T-cell (primary cell): ENCODE results near the gene MCTP1. TPM values are rescaled to one million over a fixed set of nuclear protein-coding genes. Genes with fewer than 3 reads are reported as not detected.

Experiments
- ATAC-seq, 4 experiments: fragments of 200-7000 bp in 3 of 4; fragments of 150-1000 bp in 1 of 4; cut with Tn5 transposase; replicated peaks in 1 of 4; 1 replicate in 3 of 4; 2 replicates in 1 of 4; pipeline ENCODE4 v1.10.0; 2021; ENCODE audit warnings: moderate library complexity in 3 of 4, mild to moderate bottlenecking in 2 of 4, moderate number of reproducible peaks in 1 of 4
- CTCF ChIA-PET, 2 donors: fragments of 300-600 bp; sonication (Branson Sonifier 250); formaldehyde crosslinking; loops; one replicate each; lab custom pipeline; 2022; ENCODE audit warnings: antibody characterized with exemption in 2 of 2; lab: Charles Lee
- POLR2A ChIA-PET, 2 donors: fragments of 300-600 bp; sonication (Branson Sonifier 250); formaldehyde crosslinking; loops; one replicate each; lab custom pipeline; 2022; ENCODE audit warnings: antibody characterized with exemption in 2 of 2; lab: Charles Lee
- DNase-seq, 35 experiments: peaks; one replicate each; pipeline versions ENCODE4 v3.0.0 to v3.0.0-alpha.2; 2013 to 2023
- H3K27ac ChIP-seq: one replicate; pipeline ENCODE4 v1.5.1; 2013; ENCODE audit warnings: low read length
- H3K27me3 ChIP-seq, 2 experiments: replicated peaks in 1 of 2; 1 replicate in 1 of 2; 2 replicates in 1 of 2; pipeline versions ENCODE4 v1.6.1 to v1.7.0; 2013; ENCODE audit warnings: low read length in 1 of 2, mixed read lengths in 1 of 2; ENCODE audit not compliant: control insufficient read depth in 2 of 2, insufficient read depth in 2 of 2; ENCODE audit errors: extremely low read depth in 1 of 2
- H3K36me3 ChIP-seq, 2 donors: 1 replicate in 1 of 2; 2 replicates in 1 of 2; pipeline versions ENCODE4 v1.6.1 to v1.7.0; 2013; ENCODE audit warnings: low read length in 1 of 2; ENCODE audit not compliant: control insufficient read depth in 2 of 2, insufficient read depth in 1 of 2; ENCODE audit errors: extremely low read depth in 1 of 2
- H3K4me1 ChIP-seq, 2 experiments: 1 replicate in 1 of 2; 2 replicates in 1 of 2; pipeline versions ENCODE4 v1.6.1 to v1.7.0; 2013; ENCODE audit warnings: low read length in 2 of 2, mixed read lengths in 1 of 2; ENCODE audit not compliant: insufficient read depth in 2 of 2, control insufficient read depth in 1 of 2; ENCODE audit errors: extremely low read depth in 1 of 2
- H3K4me3 ChIP-seq, 2 donors: 1 replicate in 1 of 2; 2 replicates in 1 of 2; pipeline versions ENCODE4 v1.5.1 to v1.7.0; 2013; ENCODE audit warnings: mild to moderate bottlenecking in 2 of 2, low read length in 1 of 2, moderate library complexity in 1 of 2; ENCODE audit not compliant: control insufficient read depth in 1 of 2; ENCODE audit errors: extremely low read depth in 1 of 2
- H3K9me3 ChIP-seq: 2 replicates; pipeline ENCODE4 v1.7.0; 2013
- H3K27ac Mint-ChIP-seq, 2 donors: one replicate each; pipeline ENCODE4 v1.8.0; 2020 to 2021; ENCODE audit warnings: mild to moderate bottlenecking in 2 of 2, mixed read lengths in 2 of 2
- H3K27me3 Mint-ChIP-seq, 2 donors: one replicate each; pipeline ENCODE4 v1.8.0; 2021 to 2022; ENCODE audit warnings: mixed read lengths in 2 of 2
- H3K36me3 Mint-ChIP-seq: one replicate; pipeline ENCODE4 v1.8.0; 2021; ENCODE audit warnings: mixed read lengths
- H3K4me1 Mint-ChIP-seq, 3 donors: one replicate each; pipeline ENCODE4 v1.8.0; 2020 to 2022; ENCODE audit warnings: mixed read lengths in 3 of 3, mild to moderate bottlenecking in 1 of 3
- H3K4me3 Mint-ChIP-seq, 3 donors: one replicate each; pipeline ENCODE4 v1.8.0; 2020 to 2022; ENCODE audit warnings: mild to moderate bottlenecking in 3 of 3, mixed read lengths in 3 of 3, moderate library complexity in 3 of 3
- H3K9me3 Mint-ChIP-seq, 3 donors: one replicate each; pipeline ENCODE4 v1.8.0; 2020 to 2022; ENCODE audit warnings: mixed read lengths in 3 of 3
- WGBS: methylation state at CpG from one replicate; pipeline ENCODE4 v1.1.5; 2013; ENCODE audit warnings: missing lambda C conversion rate; ENCODE audit not compliant: insufficient coverage; 5-methylcytosine and 5-hydroxymethylcytosine counted together
- total RNA-seq, 35 experiments: library from RNA in 6 of 35; stranded (reverse) in 6 of 35; fragments of 120-200 nt in 1 of 35; gene quantifications; one replicate each; pipeline versions ENCODE4 v1.2.1 to v1.2.4 and lab custom pipeline; 2013 to 2026

The MCTP1 gene
- total RNA-seq, 5 donors from 2014 or later (not counting 1 experiment from before 2014, with no cell fraction given), result 0.21 to 2.9 (median 1.7) TPM; not detected in 1

- H3K36me3 ChIP-seq, result no peaks in the 10 kb centered on the region
- H3K4me3 ChIP-seq, result no peak overlapping the region
- POLR2A ChIA-PET, result no interaction called here
- 33% methylated on average over 2 of the region's 4 CpGs for WGBS
- Mint-ChIP-seq H3K4me1 (peaks cover 38 to 46% (median 43%) of the 10 kb centered on the region in 3 donors), H3K9me3 (no peaks in the 10 kb centered on the region), H3K4me3 (peak overlapping the region in 2 of 3 donors; percentile 21 to 32), H3K27me3 (no peaks in the 10 kb centered on the region), H3K27ac (peak overlapping the region; percentile 95 to 98), H3K36me3 (no peaks in the 10 kb centered on the region)
- DNase-seq (peak in 8 of 35 experiments; percentile 0 to 68 (median 5)), ATAC-seq (peak; percentile 97 to 100 (median 99))
- CTCF ChIA-PET, result interaction anchor here in 1 of 2 donors (0.7 to 1.1 kb wide), 2 partner anchors 55 to 992 kb away, joined by 3 to 4 read pairs; no protein-coding TSS in a partner anchor
- H3K27me3 ChIP-seq, result no peaks in the 10 kb centered on the region
- H3K4me1 ChIP-seq, result peaks cover 3 to 25% of the 10 kb centered on the region in 2 experiments
- peak overlapping the region; percentile 78 for H3K27ac ChIP-seq
- no peaks in the 10 kb centered on the region for H3K9me3 ChIP-seq
These were observed 491.6 kb downstream of the MCTP1 start for GRCh38 chr5:94793113-94793815.

GRCh38 chr5:94791829-94792228, 493.1 kb downstream of the MCTP1 start:
- CTCF ChIA-PET, result no interaction called here

DNA sequence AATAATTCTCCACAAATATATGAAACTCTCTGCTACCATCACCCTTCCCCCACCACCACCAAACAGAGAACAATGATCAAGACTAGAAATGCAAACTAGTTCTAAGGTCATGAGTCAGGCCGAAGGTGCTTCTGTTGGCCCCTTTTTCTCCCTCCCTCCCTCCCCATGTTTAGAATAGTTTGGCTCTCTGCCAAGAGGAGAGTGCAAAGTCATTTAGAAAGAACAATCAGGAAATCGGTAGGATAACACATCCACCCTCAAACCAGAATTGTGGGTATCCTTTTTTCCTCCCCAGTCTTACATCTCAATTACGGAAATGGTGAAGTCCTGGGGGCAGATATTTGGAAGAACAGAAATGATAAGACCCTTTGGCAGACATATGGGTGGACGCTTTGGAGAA, 496.4 kb downstream of the MCTP1 start:
- CTCF ChIA-PET, result interaction anchor here in 1 of 2 donors (0.6 kb wide), 1 partner anchor 52 kb away, joined by 3 read pairs; no protein-coding TSS in a partner anchor
- H3K27ac Mint-ChIP-seq, result no peak overlapping the region

More at GRCh38 chr5:94791829-94792228, 493.1 kb downstream of the MCTP1 start:
- POLR2A ChIA-PET, result no interaction called here
- no peak overlapping the region for H3K4me3 Mint-ChIP-seq
- no peak for DNase-seq
- no peaks in the 10 kb centered on the region for H3K36me3 Mint-ChIP-seq
- no peaks in the 10 kb centered on the region for H3K27me3 Mint-ChIP-seq
- peak overlapping the region in 1 of 2 donors; percentile 98 for H3K27ac Mint-ChIP-seq
- H3K27ac ChIP-seq, result no peak overlapping the region
- no peak for ATAC-seq
- no peaks in the 10 kb centered on the region for H3K9me3 Mint-ChIP-seq
- H3K4me1 Mint-ChIP-seq, result peaks cover 38 to 46% (median 43%) of the 10 kb centered on the region in 3 donors
- 93% methylated on average over 7 of the region's 7 CpGs for WGBS
- no peaks in the 10 kb centered on the region for H3K36me3 ChIP-seq
- no peaks in the 10 kb centered on the region for H3K9me3 ChIP-seq
- H3K27me3 ChIP-seq, result no peaks in the 10 kb centered on the region
- no peak overlapping the region for H3K4me3 ChIP-seq
- H3K4me1 ChIP-seq, result peaks cover 3 to 25% of the 10 kb centered on the region in 2 experiments

GRCh38 chr5:94784536-94785505, 500.1 kb downstream of the MCTP1 start:
- Histone ChIP-seq H3K9me3 (no peaks in the 10 kb centered on the region), H3K36me3 (no peaks in the 10 kb centered on the region), H3K4me1 (no peaks in the 10 kb centered on the region), H3K27me3 (no peaks in the 10 kb centered on the region), H3K4me3 (no peak overlapping the region), H3K27ac (no peak overlapping the region)
- ChIA-PET CTCF (no interaction called here), POLR2A (no interaction called here)
- WGBS, result no CpG with 5 or more reads among the region's 7 CpGs
- Mint-ChIP-seq H3K36me3 (no peaks in the 10 kb centered on the region), H3K9me3 (no peaks in the 10 kb centered on the region), H3K4me1 (no peaks in the 10 kb centered on the region), H3K27ac (no peak overlapping the region), H3K27me3 (no peaks in the 10 kb centered on the region), H3K4me3 (no peak overlapping the region)
- ATAC-seq (no peak), DNase-seq (no peak)

More for the DNA sequence above, 496.4 kb downstream of the MCTP1 start:
- Histone ChIP-seq H3K27ac (no peak overlapping the region), H3K4me3 (no peak overlapping the region), H3K9me3 (no peaks in the 10 kb centered on the region), H3K27me3 (no peaks in the 10 kb centered on the region), H3K36me3 (no peaks in the 10 kb centered on the region), H3K4me1 (peaks cover 3 to 16% of the 10 kb centered on the region in 2 experiments)
- H3K9me3 Mint-ChIP-seq, result no peaks in the 10 kb centered on the region
- DNase-seq (no peak), ATAC-seq (no peak)
- no peak overlapping the region for H3K4me3 Mint-ChIP-seq
- peaks cover 17 to 19% (median 17%) of the 10 kb centered on the region in 3 donors for H3K4me1 Mint-ChIP-seq
- no CpG with 5 or more reads among the region's 4 CpGs for WGBS
- POLR2A ChIA-PET, result no interaction called here
- no peaks in the 10 kb centered on the region for H3K36me3 Mint-ChIP-seq
- no peaks in the 10 kb centered on the region for H3K27me3 Mint-ChIP-seq

GRCh38 chr5:94782383-94782782, 502.5 kb downstream of the MCTP1 start:
- Mint-ChIP-seq H3K4me3 (no peak overlapping the region), H3K27ac (no peak overlapping the region), H3K36me3 (no peaks in the 10 kb centered on the region), H3K27me3 (peaks cover 3 to 8% of the 10 kb centered on the region in 2 donors), H3K4me1 (no peaks in the 10 kb centered on the region), H3K9me3 (no peaks in the 10 kb centered on the region)
- Histone ChIP-seq H3K4me1 (no peaks in the 10 kb centered on the region), H3K4me3 (no peak overlapping the region), H3K27me3 (no peaks in the 10 kb centered on the region), H3K36me3 (no peaks in the 10 kb centered on the region), H3K9me3 (no peaks in the 10 kb centered on the region), H3K27ac (no peak overlapping the region)
- no CpG with 5 or more reads among the region's 3 CpGs for WGBS
- ATAC-seq (no peak), DNase-seq (no peak)
- POLR2A ChIA-PET, result interaction anchor here in 1 of 2 donors (0.5 kb wide), 1 partner anchor 43 kb away, joined by 4 read pairs; no protein-coding TSS in a partner anchor
- CTCF ChIA-PET, result no interaction called here

- H3K27me3 Mint-ChIP-seq, result peaks cover 7 to 8% of the 10 kb centered on the region in 2 donors
- Histone ChIP-seq H3K9me3 (no peaks in the 10 kb centered on the region), H3K36me3 (no peaks in the 10 kb centered on the region), H3K4me1 (no peaks in the 10 kb centered on the region), H3K27ac (no peak overlapping the region), H3K27me3 (no peaks in the 10 kb centered on the region), H3K4me3 (no peak overlapping the region)
- H3K4me1 Mint-ChIP-seq, result no peaks in the 10 kb centered on the region
- no peak overlapping the region for H3K27ac Mint-ChIP-seq
- ChIA-PET CTCF (no interaction called here), POLR2A (no interaction called here)
- no peaks in the 10 kb centered on the region for H3K36me3 Mint-ChIP-seq
- H3K9me3 Mint-ChIP-seq, result no peaks in the 10 kb centered on the region
- no peak overlapping the region for H3K4me3 Mint-ChIP-seq
- DNase-seq (no peak), ATAC-seq (no peak)
- no CpG with 5 or more reads among the region's 1 CpG for WGBS
These were observed 505.2 kb downstream of the MCTP1 start for GRCh38 chr5:94779684-94780083.
